Endodermal cell (in vitro differentiated cells): ENCODE measurements around the gene GTF2F1. TPM values are rescaled to one million over a fixed set of nuclear protein-coding genes. Genes with fewer than 3 reads are reported as not detected.
A peak's percentile ranks its signal among the peaks of the same experiment; 100 is the strongest.

Experiments
- DNase-seq: peaks from one replicate; pipeline ENCODE4 v3.0.0-alpha.2; 2017
- H3K27ac ChIP-seq: 2 replicates; pipeline ENCODE4 v1.5.1; 2013; ENCODE audit warnings: mild to moderate bottlenecking, low read depth, low read length, moderate library complexity
- H3K27me3 ChIP-seq: 2 replicates; pipeline ENCODE4 v1.6.1; 2013; ENCODE audit warnings: mild to moderate bottlenecking, low read length, moderate library complexity; ENCODE audit not compliant: insufficient read depth, control insufficient read depth, poor library complexity, severe bottlenecking
- H3K36me3 ChIP-seq: 2 replicates; pipeline ENCODE4 v1.7.0; 2013; ENCODE audit warnings: mild to moderate bottlenecking, low read length, moderate library complexity; ENCODE audit not compliant: control insufficient read depth, insufficient read depth
- H3K4me1 ChIP-seq: one replicate; pipeline ENCODE4 v1.7.0; 2013; ENCODE audit warnings: low read length; ENCODE audit not compliant: control insufficient read depth, insufficient read depth
- H3K4me3 ChIP-seq: 2 replicates; pipeline ENCODE4 v1.5.1; 2013; ENCODE audit warnings: mild to moderate bottlenecking, low read length, moderate library complexity
- H3K9ac ChIP-seq: 2 replicates; pipeline ENCODE4 v1.6.1; 2013; ENCODE audit warnings: mild to moderate bottlenecking, low read length, moderate library complexity; ENCODE audit not compliant: poor library complexity, severe bottlenecking; ENCODE audit errors: extremely low read depth
- H3K9me3 ChIP-seq: 2 replicates; pipeline ENCODE4 v1.6.1; 2013; ENCODE audit warnings: mild to moderate bottlenecking, low read length, moderate library complexity; ENCODE audit not compliant: control insufficient read depth
- H3K27ac Mint-ChIP-seq: 2 replicates; pipeline ENCODE4 v1.8.0; 2020; ENCODE audit warnings: mixed read lengths
- H3K27me3 Mint-ChIP-seq: 2 replicates; pipeline ENCODE4 v1.8.0; 2021; ENCODE audit warnings: mild to moderate bottlenecking, mixed read lengths; ENCODE audit not compliant: insufficient read depth
- H3K36me3 Mint-ChIP-seq: 2 replicates; pipeline ENCODE4 v1.8.0; 2020; ENCODE audit warnings: low read depth, mixed read lengths
- H3K4me1 Mint-ChIP-seq: 2 replicates; pipeline ENCODE4 v1.8.0; 2020; ENCODE audit warnings: mixed read lengths
- H3K4me3 Mint-ChIP-seq: 2 replicates; pipeline ENCODE4 v1.8.0; 2020; ENCODE audit warnings: mild to moderate bottlenecking, moderate library complexity, mixed read lengths
- H3K9me3 Mint-ChIP-seq: 2 replicates; pipeline ENCODE4 v1.8.0; 2020; ENCODE audit warnings: mild to moderate bottlenecking, mixed read lengths
- WGBS, 2 experiments: methylation state at CpG; one replicate each; pipeline versions ENCODE4 v1.1.5 to v1.1.7; 2013; ENCODE audit warnings: missing lambda C conversion rate in 2 of 2, mixed read lengths in 1 of 2; ENCODE audit not compliant: insufficient coverage in 1 of 2, insufficient read length in 1 of 2; 5-methylcytosine and 5-hydroxymethylcytosine counted together
- total RNA-seq, 2 donors: library from RNA; stranded (reverse); fragmentation: NEBNext Ultra II Directional in 1 of 2; extraction: Animal tissue kit (Norgen Biotek cat#: 25700) in 1 of 2; gene quantifications; 2 replicates in 1 of 2; 3 replicates in 1 of 2; pipeline ENCODE4 v1.2.1, GENCODE V29; 2021
- TF ChIP-seq, protein P1 (sequence below): fragments of 200-600 bp; sonication (generic); conservative IDR thresholded peaks from 2 replicates; pipeline ENCODE4 v1.5.0; 2021; ENCODE audit warnings: antibody characterized with exemption, mild to moderate bottlenecking

GTF2F1 gene
- total RNA-seq, 2 donors from 2014 or later: 59.2 to 66.4 TPM

DNA sequence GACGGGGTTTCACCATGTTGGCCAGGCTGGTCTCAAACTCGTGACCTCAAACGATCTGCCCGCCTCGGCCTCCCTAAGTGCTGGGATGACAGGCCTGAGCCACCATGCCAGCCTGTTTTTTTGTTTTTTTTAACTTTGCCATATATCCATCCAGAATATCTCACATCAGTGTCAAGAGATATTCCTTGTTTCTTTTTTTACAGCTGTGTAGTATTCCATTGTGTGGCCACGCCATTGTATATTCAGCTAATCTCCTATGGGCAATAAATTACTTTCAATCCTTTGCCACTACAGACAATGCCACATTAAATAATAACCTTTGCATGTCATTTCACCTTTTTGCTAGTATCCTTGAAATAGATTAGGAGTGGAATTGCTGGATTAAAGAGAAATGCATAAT, 16.4 kb upstream of the GTF2F1 start:
- Histone ChIP-seq H3K4me3 (no peak overlapping the region), H3K27ac (no peak overlapping the region), H3K9me3 (no peaks in the 10 kb centered on the region), H3K9ac (no peak overlapping the region), H3K27me3 (no peaks in the 10 kb centered on the region), H3K36me3 (peaks cover 21% of the 10 kb centered on the region), H3K4me1 (no peaks in the 10 kb centered on the region)
- Mint-ChIP-seq H3K4me3 (no peak overlapping the region), H3K27ac (no peak overlapping the region), H3K36me3 (peaks cover 11% of the 10 kb centered on the region), H3K27me3 (no peaks in the 10 kb centered on the region), H3K9me3 (no peaks in the 10 kb centered on the region), H3K4me1 (no peaks in the 10 kb centered on the region)
- no peak for DNase-seq
- TF ChIP-seq, protein P1, sequence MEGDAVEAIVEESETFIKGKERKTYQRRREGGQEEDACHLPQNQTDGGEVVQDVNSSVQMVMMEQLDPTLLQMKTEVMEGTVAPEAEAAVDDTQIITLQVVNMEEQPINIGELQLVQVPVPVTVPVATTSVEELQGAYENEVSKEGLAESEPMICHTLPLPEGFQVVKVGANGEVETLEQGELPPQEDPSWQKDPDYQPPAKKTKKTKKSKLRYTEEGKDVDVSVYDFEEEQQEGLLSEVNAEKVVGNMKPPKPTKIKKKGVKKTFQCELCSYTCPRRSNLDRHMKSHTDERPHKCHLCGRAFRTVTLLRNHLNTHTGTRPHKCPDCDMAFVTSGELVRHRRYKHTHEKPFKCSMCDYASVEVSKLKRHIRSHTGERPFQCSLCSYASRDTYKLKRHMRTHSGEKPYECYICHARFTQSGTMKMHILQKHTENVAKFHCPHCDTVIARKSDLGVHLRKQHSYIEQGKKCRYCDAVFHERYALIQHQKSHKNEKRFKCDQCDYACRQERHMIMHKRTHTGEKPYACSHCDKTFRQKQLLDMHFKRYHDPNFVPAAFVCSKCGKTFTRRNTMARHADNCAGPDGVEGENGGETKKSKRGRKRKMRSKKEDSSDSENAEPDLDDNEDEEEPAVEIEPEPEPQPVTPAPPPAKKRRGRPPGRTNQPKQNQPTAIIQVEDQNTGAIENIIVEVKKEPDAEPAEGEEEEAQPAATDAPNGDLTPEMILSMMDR: no peak
- WGBS, 2 experiments: 96 to 99% methylated on average over 6 of the region's 6 CpGs

DNA sequence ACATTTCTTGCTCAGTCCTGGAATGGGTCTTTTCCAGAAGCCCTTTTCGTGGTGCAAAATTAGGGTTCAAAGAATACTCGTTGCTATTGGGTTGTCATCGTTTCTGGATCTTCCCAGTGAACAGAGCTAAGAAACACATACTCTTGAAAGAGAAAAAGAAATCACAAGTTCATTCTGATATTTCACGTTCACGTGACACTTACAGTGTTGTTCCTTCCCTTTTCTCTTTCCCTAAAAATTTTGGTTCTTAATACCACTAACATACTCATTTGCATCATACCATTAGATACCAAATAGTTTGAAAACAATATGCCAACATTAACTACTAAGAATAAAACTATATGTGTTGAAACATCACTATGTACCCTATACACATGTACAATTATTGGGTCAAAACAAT, 13.4 kb upstream of the GTF2F1 start:
- Mint-ChIP-seq H3K36me3 (no peaks in the 10 kb centered on the region), H3K27me3 (no peaks in the 10 kb centered on the region), H3K4me3 (no peak overlapping the region), H3K27ac (no peak overlapping the region), H3K4me1 (no peaks in the 10 kb centered on the region), H3K9me3 (no peaks in the 10 kb centered on the region)
- DNase-seq: no peak
- TF ChIP-seq, protein P1: no peak
- WGBS, 2 experiments: 84 to 94% methylated on average over 5 of the region's 5 CpGs
- no peaks in the 10 kb centered on the region for H3K4me1 ChIP-seq
- no peak overlapping the region for H3K4me3 ChIP-seq
- H3K27me3 ChIP-seq: no peaks in the 10 kb centered on the region
- H3K9ac ChIP-seq: no peak overlapping the region
- no peaks in the 10 kb centered on the region for H3K36me3 ChIP-seq
- no peak overlapping the region for H3K27ac ChIP-seq
- H3K9me3 ChIP-seq: no peaks in the 10 kb centered on the region

DNA sequence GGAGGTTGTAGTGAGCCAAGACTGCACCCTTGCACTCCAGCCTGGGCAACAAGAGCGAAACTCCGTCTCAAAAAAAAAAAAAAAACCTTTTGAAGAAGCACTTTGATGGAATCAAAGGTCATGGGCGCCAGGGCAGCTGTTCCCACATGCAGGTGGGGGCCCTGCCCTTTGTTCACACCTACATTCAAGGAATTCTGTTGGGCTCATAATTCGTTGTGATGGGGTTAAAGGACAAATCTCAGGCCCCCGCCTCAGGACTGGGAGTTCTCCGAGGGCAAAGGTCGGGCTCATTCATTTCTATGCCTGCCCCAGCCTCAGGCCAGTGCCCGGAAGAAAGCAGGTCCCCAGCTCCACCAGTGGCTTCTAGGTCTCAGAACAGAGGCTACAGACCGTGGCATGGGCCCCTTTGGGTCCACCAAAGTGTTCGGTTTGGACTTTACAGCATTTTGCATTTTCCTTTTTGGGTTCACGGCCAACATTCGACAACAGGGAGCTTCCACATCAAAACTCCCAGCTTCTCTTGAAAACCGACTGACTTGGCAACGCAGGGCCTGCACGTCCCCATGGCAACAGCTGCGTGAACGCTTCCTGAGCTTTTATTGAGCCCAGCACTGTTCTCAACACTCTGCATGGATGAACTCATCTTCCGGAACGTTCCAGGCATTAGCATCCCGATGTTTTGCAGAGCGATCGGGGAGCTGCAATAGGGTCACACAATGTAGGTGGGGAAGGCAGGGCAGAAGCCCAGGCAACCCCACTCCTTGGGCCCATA, 10.1 kb upstream of the GTF2F1 start:
- DNase-seq: no peak
- peak overlapping the region; percentile 71 for H3K27ac ChIP-seq
- Mint-ChIP-seq H3K27me3 (no peaks in the 10 kb centered on the region), H3K9me3 (no peaks in the 10 kb centered on the region), H3K4me3 (no peak overlapping the region), H3K4me1 (no peaks in the 10 kb centered on the region), H3K27ac (no peak overlapping the region), H3K36me3 (no peaks in the 10 kb centered on the region)
- no peaks in the 10 kb centered on the region for H3K9me3 ChIP-seq
- no peaks in the 10 kb centered on the region for H3K27me3 ChIP-seq
- TF ChIP-seq, protein P1: no peak
- H3K36me3 ChIP-seq: no peaks in the 10 kb centered on the region
- no peaks in the 10 kb centered on the region for H3K4me1 ChIP-seq
- no peak overlapping the region for H3K4me3 ChIP-seq
- no peak overlapping the region for H3K9ac ChIP-seq
- 72 to 88% methylated on average over 19 to 22 of the region's 22 CpGs for WGBS, 2 experiments
